AG04449 (cell line): ENCODE results near the gene CYTH4.

ENCODE experiments used
- CTCF ChIA-PET: fragments of 350-600 bp; formaldehyde crosslinking; extraction: SDS; loops from one replicate; lab custom pipeline; 2021; ENCODE audit warnings: antibody characterized with exemption; lab: Yijun Ruan, JAX
- POLR2A ChIA-PET: fragments of 400-600, 350-600 bp; formaldehyde crosslinking; extraction: SDS; loops from one replicate; lab custom pipeline; 2020; ENCODE audit warnings: antibody characterized with exemption, inconsistent platforms; lab: Yijun Ruan, JAX
- DNase-seq: peaks from one replicate; pipeline ENCODE4 v3.0.0-alpha.2; 2010; ENCODE audit warnings: low read depth, low spot score
- H3K4me3 ChIP-seq: 2 replicates; pipeline ENCODE4 v1.5.1; 2011; ENCODE audit warnings: low read depth, mild to moderate bottlenecking, control low read depth, low read length
- TF ChIP-seq, protein P1 (sequence below): IDR thresholded peaks from one replicate; pipeline ENCODE4 v1.5.1; 2011; ENCODE audit warnings: mild to moderate bottlenecking, moderate library complexity, low read length, control low read depth, inconsistent platforms; ENCODE audit not compliant: insufficient read depth; ENCODE audit errors: missing control alignments

The CYTH4 gene

DNA sequence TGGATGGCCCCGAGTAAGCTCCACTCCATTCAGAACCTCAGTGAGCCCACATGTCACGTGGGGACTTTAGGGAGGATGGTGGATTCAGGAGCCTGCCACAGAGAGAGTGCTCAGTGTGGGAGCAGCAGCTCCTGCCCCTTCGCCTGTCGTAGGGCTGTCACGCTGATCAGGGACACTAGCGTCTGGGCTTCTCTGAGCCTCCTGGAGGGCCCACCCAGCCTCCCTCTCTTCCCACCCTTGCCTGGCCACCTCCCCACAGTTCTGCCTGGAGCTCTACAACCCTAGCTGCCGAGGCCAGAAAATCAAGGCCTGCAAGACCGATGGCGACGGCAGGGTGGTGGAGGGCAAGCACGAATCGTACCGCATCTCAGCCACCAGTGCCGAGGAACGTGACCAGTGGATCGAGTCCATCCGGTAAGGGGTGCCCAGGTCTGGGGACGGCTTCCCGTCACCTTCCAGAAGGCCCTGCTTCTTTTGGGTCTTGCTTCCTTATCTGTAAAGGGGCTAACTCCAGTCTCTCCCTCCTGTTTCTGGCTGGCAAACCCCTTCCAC lies 29.5 kb downstream of the CYTH4 start:
- TF ChIP-seq, protein P1, sequence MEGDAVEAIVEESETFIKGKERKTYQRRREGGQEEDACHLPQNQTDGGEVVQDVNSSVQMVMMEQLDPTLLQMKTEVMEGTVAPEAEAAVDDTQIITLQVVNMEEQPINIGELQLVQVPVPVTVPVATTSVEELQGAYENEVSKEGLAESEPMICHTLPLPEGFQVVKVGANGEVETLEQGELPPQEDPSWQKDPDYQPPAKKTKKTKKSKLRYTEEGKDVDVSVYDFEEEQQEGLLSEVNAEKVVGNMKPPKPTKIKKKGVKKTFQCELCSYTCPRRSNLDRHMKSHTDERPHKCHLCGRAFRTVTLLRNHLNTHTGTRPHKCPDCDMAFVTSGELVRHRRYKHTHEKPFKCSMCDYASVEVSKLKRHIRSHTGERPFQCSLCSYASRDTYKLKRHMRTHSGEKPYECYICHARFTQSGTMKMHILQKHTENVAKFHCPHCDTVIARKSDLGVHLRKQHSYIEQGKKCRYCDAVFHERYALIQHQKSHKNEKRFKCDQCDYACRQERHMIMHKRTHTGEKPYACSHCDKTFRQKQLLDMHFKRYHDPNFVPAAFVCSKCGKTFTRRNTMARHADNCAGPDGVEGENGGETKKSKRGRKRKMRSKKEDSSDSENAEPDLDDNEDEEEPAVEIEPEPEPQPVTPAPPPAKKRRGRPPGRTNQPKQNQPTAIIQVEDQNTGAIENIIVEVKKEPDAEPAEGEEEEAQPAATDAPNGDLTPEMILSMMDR: no peak
- POLR2A ChIA-PET: no interaction called here
- H3K4me3 ChIP-seq: no peak overlapping the region
- CTCF ChIA-PET: interaction anchor here (4.4 to 17.7 kb wide), 2 partner anchors 52 to 145 kb away, joined by 17 to 559 read pairs; no protein-coding TSS in a partner anchor
- no peak for DNase-seq

- TF ChIP-seq, protein P1: no peak
- no peak for DNase-seq
- no peak overlapping the region for H3K4me3 ChIP-seq
- ChIA-PET CTCF (interaction anchor here (4.4 to 17.7 kb wide), 2 partner anchors 53 to 144 kb away, joined by 17 to 559 read pairs; no protein-coding TSS in a partner anchor), POLR2A (no interaction called here)
These were observed 30.4 kb downstream of the CYTH4 start for GRCh38 chr22:37312549-37313183.

GRCh38 chr22:37313376-37314314 lies 31.3 kb downstream of the CYTH4 start:
- ChIA-PET CTCF (interaction anchor here (0.9 to 17.7 kb wide), 11 partner anchors 8 to 148 kb away, joined by 3 to 559 read pairs (median 5); partner anchors contain the start of gene ELFN2), POLR2A (interaction anchor here (0.5 kb wide), 1 partner anchor 18 kb away, joined by 3 read pairs; no protein-coding TSS in a partner anchor)
- TF ChIP-seq, protein P1: no peak
- no peak for DNase-seq
- no peak overlapping the region for H3K4me3 ChIP-seq

- H3K4me3 ChIP-seq: no peak overlapping the region
- CTCF ChIA-PET: interaction anchor here (0.9 to 17.7 kb wide), 13 partner anchors 9 to 160 kb away, joined by 3 to 559 read pairs (median 4); partner anchors contain the start of gene ELFN2
- no peak for DNase-seq
- POLR2A ChIA-PET: interaction anchor here (0.6 kb wide), 1 partner anchor 17 kb away, joined by 3 read pairs; no protein-coding TSS in a partner anchor
- TF ChIP-seq, protein P1: no peak
These were observed 32.2 kb downstream of the CYTH4 start for GRCh38 chr22:37314315-37315074.

GRCh38 chr22:37316405-37316804 lies 34.1 kb downstream of the CYTH4 start:
- TF ChIP-seq, protein P1: no peak
- DNase-seq: no peak
- ChIA-PET POLR2A (no interaction called here), CTCF (interaction anchor here (0.7 to 17.7 kb wide), 35 partner anchors 9 to 297 kb away, joined by 3 to 559 read pairs (median 4); partner anchors contain the start of gene ELFN2)
- no peak overlapping the region for H3K4me3 ChIP-seq
